ENCODE results near the gene ELAC2.

DNA sequence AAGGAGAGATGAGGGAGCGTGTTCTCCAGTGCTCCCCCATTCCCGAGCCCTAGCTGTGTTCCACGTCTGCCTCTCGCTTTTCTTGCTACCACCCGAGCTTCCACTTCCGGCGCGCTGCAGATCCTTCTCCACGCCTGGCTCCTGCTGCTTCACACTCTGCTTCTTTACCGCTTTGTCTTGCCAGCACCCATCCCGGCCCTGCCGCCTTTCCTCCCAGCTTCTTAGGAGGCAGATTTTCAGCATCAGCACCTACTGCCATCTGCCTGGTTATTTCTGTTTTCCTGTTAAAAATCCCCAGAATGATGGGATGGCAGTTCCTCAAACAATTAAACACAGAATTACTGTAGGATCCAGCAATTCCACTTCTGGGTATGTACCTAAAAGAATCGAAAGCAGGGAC, 64.7 kb downstream of the ELAC2 start:
- TF ChIP-seq, protein P1, sequence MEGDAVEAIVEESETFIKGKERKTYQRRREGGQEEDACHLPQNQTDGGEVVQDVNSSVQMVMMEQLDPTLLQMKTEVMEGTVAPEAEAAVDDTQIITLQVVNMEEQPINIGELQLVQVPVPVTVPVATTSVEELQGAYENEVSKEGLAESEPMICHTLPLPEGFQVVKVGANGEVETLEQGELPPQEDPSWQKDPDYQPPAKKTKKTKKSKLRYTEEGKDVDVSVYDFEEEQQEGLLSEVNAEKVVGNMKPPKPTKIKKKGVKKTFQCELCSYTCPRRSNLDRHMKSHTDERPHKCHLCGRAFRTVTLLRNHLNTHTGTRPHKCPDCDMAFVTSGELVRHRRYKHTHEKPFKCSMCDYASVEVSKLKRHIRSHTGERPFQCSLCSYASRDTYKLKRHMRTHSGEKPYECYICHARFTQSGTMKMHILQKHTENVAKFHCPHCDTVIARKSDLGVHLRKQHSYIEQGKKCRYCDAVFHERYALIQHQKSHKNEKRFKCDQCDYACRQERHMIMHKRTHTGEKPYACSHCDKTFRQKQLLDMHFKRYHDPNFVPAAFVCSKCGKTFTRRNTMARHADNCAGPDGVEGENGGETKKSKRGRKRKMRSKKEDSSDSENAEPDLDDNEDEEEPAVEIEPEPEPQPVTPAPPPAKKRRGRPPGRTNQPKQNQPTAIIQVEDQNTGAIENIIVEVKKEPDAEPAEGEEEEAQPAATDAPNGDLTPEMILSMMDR (IDR thresholded peaks at IDR 0.05; ENCODE audit: poor library complexity, severe bottlenecking): no peak
- TF ChIP-seq EP300 (conservative IDR thresholded peaks at IDR 0.05; ENCODE audit: poor library complexity, severe bottlenecking) (no peak), POLR2AphosphoS5 (IDR thresholded peaks at IDR 0.05) (no peak), SMC3 (conservative IDR thresholded peaks at IDR 0.05; ENCODE audit: poor library complexity) (no peak), TAF1 (IDR thresholded peaks at IDR 0.05; ENCODE audit: low read depth) (no peak), RAD21 (conservative IDR thresholded peaks at IDR 0.05) (no peak), EZH2 (IDR thresholded peaks at IDR 0.05; ENCODE audit: borderline replicate concordance, insufficient read depth, low read length, poor library complexity, severe bottlenecking) (no peak), MXI1 (conservative IDR thresholded peaks at IDR 0.05; ENCODE audit: poor library complexity, severe bottlenecking) (no peak), REST (IDR thresholded peaks at IDR 0.05; ENCODE audit: borderline replicate concordance) (no peak)
